ENCODE data around the gene DPEP3.

- no peak for TF ChIP-seq CTCF (IDR thresholded peaks at IDR 0.05)
- no peak for TF ChIP-seq POLR2AphosphoS5 (IDR thresholded peaks at IDR 0.05)
These were observed 12.3 kb downstream of the DPEP3 start for GRCh38 chr16:67967958-67968399.
